Stomach smooth muscle (tissue), 2 donors: ENCODE results near the gene NIT2.
"Not testable (repeated sequence)": the region's sequence is repeated elsewhere in the genome, so short reads cannot be mapped to it uniquely, and the experiment has no call there.

ENCODE experiments used
- H3K27ac ChIP-seq: one replicate; pipeline ENCODE4 v1.7.0; 2013; ENCODE audit warnings: mild to moderate bottlenecking, low read length, inconsistent platforms
- H3K27me3 ChIP-seq, 2 donors: one replicate each; pipeline ENCODE4 v1.7.0; 2013; ENCODE audit warnings: low read length in 2 of 2; ENCODE audit not compliant: insufficient read depth in 2 of 2, control insufficient read depth in 1 of 2
- H3K36me3 ChIP-seq, 2 donors: one replicate each; pipeline ENCODE4 v1.7.0; 2013; ENCODE audit warnings: low read length in 2 of 2; ENCODE audit not compliant: control insufficient read depth in 2 of 2, insufficient read depth in 2 of 2
- H3K4me1 ChIP-seq: one replicate; pipeline ENCODE4 v1.7.0; 2013; ENCODE audit warnings: low read length; ENCODE audit not compliant: control insufficient read depth, insufficient read depth
- H3K4me3 ChIP-seq, 2 donors: one replicate each; pipeline ENCODE4 v1.7.0; 2013; ENCODE audit warnings: low read length in 2 of 2
- H3K9ac ChIP-seq, 2 donors: one replicate each; pipeline ENCODE4 v1.7.0; 2013; ENCODE audit warnings: low read length in 2 of 2, mild to moderate bottlenecking in 1 of 2
- H3K9me3 ChIP-seq, 2 donors: one replicate each; pipeline ENCODE4 v1.7.0; 2013; ENCODE audit warnings: low read length in 2 of 2; ENCODE audit not compliant: control insufficient read depth in 2 of 2
- donor health status: healthy.
- donor health status: Pancreatic carcinoma.

NIT2 gene

GRCh38 chr3:100336229-100336628 lies 1.7 kb downstream of the NIT2 start:
- not testable (repeated sequence) for H3K9ac ChIP-seq, H3K4me3 ChIP-seq, H3K27ac ChIP-seq, H3K27me3 ChIP-seq, H3K9me3 ChIP-seq
- Histone ChIP-seq H3K4me1 (peaks cover 21% of the 10 kb centered on the region), H3K36me3 (peaks cover 9 to 11% of the 10 kb centered on the region in 2 donors)

- H3K27me3 ChIP-seq: no peaks in the 10 kb centered on the region
- peaks cover 18% of the 10 kb centered on the region for H3K4me1 ChIP-seq
- H3K4me3 ChIP-seq: no peak overlapping the region
- no peak overlapping the region for H3K9ac ChIP-seq
- peaks cover 15 to 16% of the 10 kb centered on the region in 2 donors for H3K36me3 ChIP-seq
- H3K9me3 ChIP-seq: no peaks in the 10 kb centered on the region
- no peak overlapping the region for H3K27ac ChIP-seq
Observed at GRCh38 chr3:100338911-100339310, 4.4 kb downstream of the NIT2 start.

- Histone ChIP-seq H3K9me3 (no peaks in the 10 kb centered on the region), H3K4me3 (no peak overlapping the region), H3K27ac (no peak overlapping the region), H3K36me3 (peaks cover 18 to 19% of the 10 kb centered on the region in 2 donors), H3K4me1 (peaks cover 13% of the 10 kb centered on the region), H3K27me3 (no peaks in the 10 kb centered on the region), H3K9ac (no peak overlapping the region)
Observed at GRCh38 chr3:100339786-100340185, 5.2 kb downstream of the NIT2 start.

GRCh38 chr3:100340527-100340926 lies 6.0 kb downstream of the NIT2 start:
- no peak overlapping the region for H3K4me3 ChIP-seq
- peaks cover 5% of the 10 kb centered on the region for H3K4me1 ChIP-seq
- peaks cover 18 to 21% of the 10 kb centered on the region in 2 donors for H3K36me3 ChIP-seq
- no peak overlapping the region for H3K9ac ChIP-seq
- H3K9me3 ChIP-seq: no peaks in the 10 kb centered on the region
- H3K27me3 ChIP-seq: no peaks in the 10 kb centered on the region
- H3K27ac ChIP-seq: no peak overlapping the region

GRCh38 chr3:100348727-100349126 lies 14.2 kb downstream of the NIT2 start:
- H3K27ac ChIP-seq: no peak overlapping the region
- no peaks in the 10 kb centered on the region for H3K27me3 ChIP-seq
- H3K4me3 ChIP-seq: no peak overlapping the region
- H3K9me3 ChIP-seq: peaks cover 0 to 3% of the 10 kb centered on the region in 2 donors
- peaks cover 45 to 53% of the 10 kb centered on the region in 2 donors for H3K36me3 ChIP-seq
- no peaks in the 10 kb centered on the region for H3K4me1 ChIP-seq
- H3K9ac ChIP-seq: no peak overlapping the region

GRCh38 chr3:100351770-100352169 lies 17.2 kb downstream of the NIT2 start:
- H3K9ac ChIP-seq, H3K4me3 ChIP-seq: not testable (repeated sequence)
- H3K36me3 ChIP-seq: peaks cover 47 to 51% of the 10 kb centered on the region in 2 donors

GRCh38 chr3:100352296-100353231 lies 18.0 kb downstream of the NIT2 start:
- Histone ChIP-seq H3K4me1 (no peaks in the 10 kb centered on the region), H3K4me3 (no peak overlapping the region), H3K9ac (no peak overlapping the region), H3K27ac (no peak overlapping the region), H3K27me3 (no peaks in the 10 kb centered on the region), H3K36me3 (peaks cover 46 to 54% of the 10 kb centered on the region in 2 donors), H3K9me3 (peaks cover 0 to 3% of the 10 kb centered on the region in 2 donors)

More at GRCh38 chr3:100351770-100352169, 17.2 kb downstream of the NIT2 start:
- H3K4me1 ChIP-seq, H3K9me3 ChIP-seq, H3K27me3 ChIP-seq, H3K27ac ChIP-seq: not testable (repeated sequence)

GRCh38 chr3:100354850-100355249 lies 20.3 kb downstream of the NIT2 start:
- Histone ChIP-seq H3K27me3 (no peaks in the 10 kb centered on the region), H3K4me3 (no peak overlapping the region), H3K9ac (no peak overlapping the region), H3K36me3 (peaks cover 35 to 41% of the 10 kb centered on the region in 2 donors), H3K4me1 (no peaks in the 10 kb centered on the region), H3K27ac (no peak overlapping the region), H3K9me3 (peaks cover 0 to 3% of the 10 kb centered on the region in 2 donors)

- no peak overlapping the region for H3K27ac ChIP-seq
- H3K9me3 ChIP-seq: no peaks in the 10 kb centered on the region
- no peaks in the 10 kb centered on the region for H3K4me1 ChIP-seq
- H3K27me3 ChIP-seq: no peaks in the 10 kb centered on the region
- peaks cover 28 to 32% of the 10 kb centered on the region in 2 donors for H3K36me3 ChIP-seq
- no peak overlapping the region for H3K4me3 ChIP-seq
- no peak overlapping the region for H3K9ac ChIP-seq
Observed at GRCh38 chr3:100358413-100358812, 23.9 kb downstream of the NIT2 start.

- H3K36me3 ChIP-seq: peaks cover 26 to 35% of the 10 kb centered on the region in 2 donors
- no peaks in the 10 kb centered on the region for H3K4me1 ChIP-seq
- H3K4me3 ChIP-seq: no peak overlapping the region
- H3K9ac ChIP-seq: no peak overlapping the region
- no peak overlapping the region for H3K27ac ChIP-seq
- no peaks in the 10 kb centered on the region for H3K9me3 ChIP-seq
- no peaks in the 10 kb centered on the region for H3K27me3 ChIP-seq
Observed at GRCh38 chr3:100359035-100359434, 24.5 kb downstream of the NIT2 start.
